Gastroesophageal sphincter (tissue), 3 donors: ENCODE measurements around the gene FOXL2NB.

Source experiments
- EP300 ChIP-seq: sonication (generic); formaldehyde crosslinking; IDR thresholded peaks from one replicate; pipeline ENCODE4 v1.6.1; 2017; ENCODE audit warnings: antibody characterized with exemption, mild to moderate bottlenecking
- POLR2A ChIP-seq, 2 donors: fragments of 450-650 bp; IDR thresholded peaks; one replicate each; pipeline ENCODE4 v1.6.1; 2017; ENCODE audit warnings: antibody characterized with exemption in 2 of 2, mild to moderate bottlenecking in 2 of 2, moderate library complexity in 1 of 2
- TF ChIP-seq, protein P1 (sequence below), 4 experiments: fragments of 200-600 bp in 2 of 4; fragments of 450-650 bp in 2 of 4; sonication (generic) in 1 of 4; IDR thresholded peaks; one replicate each; pipeline ENCODE4 v1.5.1; 2017 to 2019; ENCODE audit warnings: antibody characterized with exemption in 4 of 4, mild to moderate bottlenecking in 2 of 4, moderate library complexity in 2 of 4

DNA sequence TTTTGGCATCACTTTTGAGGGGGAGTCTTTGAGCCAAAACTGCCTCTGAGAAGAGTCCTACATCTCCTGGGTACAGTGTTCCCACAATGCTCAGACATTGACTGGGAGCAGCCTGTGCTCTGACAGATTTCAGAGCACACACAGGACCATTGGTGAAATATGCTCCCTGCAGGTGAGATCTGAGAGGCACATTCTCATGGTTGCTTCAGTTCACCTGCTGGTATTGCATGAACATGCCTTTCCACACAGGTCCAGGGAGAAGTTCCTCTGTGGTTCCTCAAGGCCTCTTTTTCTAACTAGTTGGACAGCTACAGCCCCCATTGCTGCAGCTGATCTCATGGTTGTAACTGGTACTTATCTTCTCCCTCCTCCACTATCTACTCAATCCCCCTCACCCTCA, 37.1 kb upstream of the FOXL2NB start:
- TF ChIP-seq, protein P1, sequence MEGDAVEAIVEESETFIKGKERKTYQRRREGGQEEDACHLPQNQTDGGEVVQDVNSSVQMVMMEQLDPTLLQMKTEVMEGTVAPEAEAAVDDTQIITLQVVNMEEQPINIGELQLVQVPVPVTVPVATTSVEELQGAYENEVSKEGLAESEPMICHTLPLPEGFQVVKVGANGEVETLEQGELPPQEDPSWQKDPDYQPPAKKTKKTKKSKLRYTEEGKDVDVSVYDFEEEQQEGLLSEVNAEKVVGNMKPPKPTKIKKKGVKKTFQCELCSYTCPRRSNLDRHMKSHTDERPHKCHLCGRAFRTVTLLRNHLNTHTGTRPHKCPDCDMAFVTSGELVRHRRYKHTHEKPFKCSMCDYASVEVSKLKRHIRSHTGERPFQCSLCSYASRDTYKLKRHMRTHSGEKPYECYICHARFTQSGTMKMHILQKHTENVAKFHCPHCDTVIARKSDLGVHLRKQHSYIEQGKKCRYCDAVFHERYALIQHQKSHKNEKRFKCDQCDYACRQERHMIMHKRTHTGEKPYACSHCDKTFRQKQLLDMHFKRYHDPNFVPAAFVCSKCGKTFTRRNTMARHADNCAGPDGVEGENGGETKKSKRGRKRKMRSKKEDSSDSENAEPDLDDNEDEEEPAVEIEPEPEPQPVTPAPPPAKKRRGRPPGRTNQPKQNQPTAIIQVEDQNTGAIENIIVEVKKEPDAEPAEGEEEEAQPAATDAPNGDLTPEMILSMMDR (IDR thresholded peaks at IDR 0.05) = no peak
- TF ChIP-seq POLR2A (IDR thresholded peaks at IDR 0.05) (no peak), EP300 (no peak)
